ENCODE data around the gene PLAAT1.

The PLAAT1 gene

GRCh38 chr3:193240850-193241706, at the start of gene PLAAT1:
PLAAT1 (plus strand) TSS chr3:193241222; CDS start chr3:193255651, 14,429 bp downstream.
- peak; percentile 95 to 100 for DNase-seq (ENCODE audit: low read depth in 1 of 2, low spot score in 1 of 2)
- in situ Hi-C loops (cut with HindIII; ENCODE audit: low pct_unique_long_range_greater_than_20kb, low sequenced_read_pairs), result no loop called here
- TF ChIP-seq JUND (IDR thresholded peaks at IDR 0.05; ENCODE audit: low read depth), result no peak

- DNase-seq (ENCODE audit: low read depth in 1 of 2, low spot score in 1 of 2), result no peak
- no peak for TF ChIP-seq JUND (IDR thresholded peaks at IDR 0.05; ENCODE audit: low read depth)
- in situ Hi-C loops (cut with HindIII; ENCODE audit: low pct_unique_long_range_greater_than_20kb, low sequenced_read_pairs), result no loop called here
These were observed 46.7 kb upstream of the PLAAT1 start for GRCh38 chr3:193194371-193194770.

GRCh38 chr3:193196746-193197145, 44.3 kb upstream of the PLAAT1 start:
- no peak for TF ChIP-seq JUND (IDR thresholded peaks at IDR 0.05; ENCODE audit: low read depth)

GRCh38 chr3:193207290-193208273, 33.4 kb upstream of the PLAAT1 start:
- no peak for DNase-seq (ENCODE audit: low read depth in 1 of 2, low spot score in 1 of 2)
- in situ Hi-C loops (cut with HindIII; ENCODE audit: low pct_unique_long_range_greater_than_20kb, low sequenced_read_pairs), result no loop called here
- no peak for TF ChIP-seq JUND (IDR thresholded peaks at IDR 0.05; ENCODE audit: low read depth)

More at GRCh38 chr3:193196746-193197145, 44.3 kb upstream of the PLAAT1 start:
- in situ Hi-C loops (cut with HindIII; ENCODE audit: low pct_unique_long_range_greater_than_20kb, low sequenced_read_pairs), result no loop called here
- DNase-seq (ENCODE audit: low read depth in 1 of 2, low spot score in 1 of 2), result peak in 1 of 2 experiments; percentile 51

GRCh38 chr3:193210618-193211017, 30.4 kb upstream of the PLAAT1 start:
- DNase-seq (ENCODE audit: low read depth in 1 of 2, low spot score in 1 of 2), result no peak
- TF ChIP-seq JUND (IDR thresholded peaks at IDR 0.05; ENCODE audit: low read depth), result no peak
- in situ Hi-C loops (cut with HindIII; ENCODE audit: low pct_unique_long_range_greater_than_20kb, low sequenced_read_pairs), result no loop called here

GRCh38 chr3:193211173-193211572, 29.8 kb upstream of the PLAAT1 start:
- TF ChIP-seq JUND (IDR thresholded peaks at IDR 0.05; ENCODE audit: low read depth), result no peak
- in situ Hi-C loops (cut with HindIII; ENCODE audit: low pct_unique_long_range_greater_than_20kb, low sequenced_read_pairs), result no loop called here
- DNase-seq (ENCODE audit: low read depth in 1 of 2, low spot score in 1 of 2), result no peak

- TF ChIP-seq JUND (IDR thresholded peaks at IDR 0.05; ENCODE audit: low read depth), result no peak
- DNase-seq (ENCODE audit: low read depth in 1 of 2, low spot score in 1 of 2), result no peak
- in situ Hi-C loops (cut with HindIII; ENCODE audit: low pct_unique_long_range_greater_than_20kb, low sequenced_read_pairs), result no loop called here
These were observed 29.0 kb upstream of the PLAAT1 start for GRCh38 chr3:193211984-193212383.

GRCh38 chr3:193212844-193213243, 28.2 kb upstream of the PLAAT1 start:
- DNase-seq (ENCODE audit: low read depth in 1 of 2, low spot score in 1 of 2), result no peak
- TF ChIP-seq JUND (IDR thresholded peaks at IDR 0.05; ENCODE audit: low read depth), result no peak
- in situ Hi-C loops (cut with HindIII; ENCODE audit: low pct_unique_long_range_greater_than_20kb, low sequenced_read_pairs), result no loop called here

GRCh38 chr3:193214445-193214844, 26.6 kb upstream of the PLAAT1 start:
- in situ Hi-C loops (cut with HindIII; ENCODE audit: low pct_unique_long_range_greater_than_20kb, low sequenced_read_pairs), result no loop called here
- no peak for TF ChIP-seq JUND (IDR thresholded peaks at IDR 0.05; ENCODE audit: low read depth)
- peak in 1 of 2 experiments; percentile 89 for DNase-seq (ENCODE audit: low read depth in 1 of 2, low spot score in 1 of 2)

GRCh38 chr3:193225302-193226125, 15.5 kb upstream of the PLAAT1 start:
- DNase-seq (ENCODE audit: low read depth in 1 of 2, low spot score in 1 of 2), result peak in 1 of 2 experiments; percentile 73
- no peak for TF ChIP-seq JUND (IDR thresholded peaks at IDR 0.05; ENCODE audit: low read depth)
- in situ Hi-C loops (cut with HindIII; ENCODE audit: low pct_unique_long_range_greater_than_20kb, low sequenced_read_pairs), result no loop called here

- TF ChIP-seq JUND (IDR thresholded peaks at IDR 0.05; ENCODE audit: low read depth), result no peak
- DNase-seq (ENCODE audit: low read depth in 1 of 2, low spot score in 1 of 2), result no peak
- in situ Hi-C loops (cut with HindIII; ENCODE audit: low pct_unique_long_range_greater_than_20kb, low sequenced_read_pairs), result no loop called here
These were observed 12.8 kb upstream of the PLAAT1 start for GRCh38 chr3:193228206-193228605.
